ENCODE measurements around the gene EFNA5.
A peak's percentile ranks its signal among the peaks of the same experiment; 100 is the strongest.

Gene EFNA5

GRCh38 chr5:107533910-107534876 lies 136.5 kb downstream of the EFNA5 start:
- ChIA-PET CTCF (interaction anchor here (0.7 to 1.4 kb wide), 3 partner anchors 36 to 38 kb away, joined by 3 to 5 read pairs (median 3); no protein-coding TSS in a partner anchor), POLR2A (interaction anchor here (0.6 to 2.1 kb wide), 3 partner anchors 8 to 150 kb away, joined by 5 to 13 read pairs (median 9); partner anchors contain the start of gene EFNA5)
- Histone ChIP-seq H3K4me3 (ENCODE audit: low read depth, low read length) (no peak overlapping the region), H3K27ac (ENCODE audit: extremely low read depth, low read depth, low read length) (peak overlapping the region; percentile 39; the same call in 1 of the 2 replicates), H3K4me1 (ENCODE audit: control insufficient read depth, insufficient read depth, low read length) (peaks cover 41% of the 10 kb centered on the region), H3K9me3 (ENCODE audit: control insufficient read depth, insufficient read depth, low read depth, low read length) (no peaks in the 10 kb centered on the region), H3K36me3 (ENCODE audit: control insufficient read depth in 2 of 2, insufficient read depth in 1 of 2, low read length in 2 of 2) (no peaks in the 10 kb centered on the region)
- TF ChIP-seq ZNF600 (tag by site-specific recombination; IDR thresholded peaks at IDR 0.05) = no peak
- no peak for TF ChIP-seq ZNF677 (tag by site-specific recombination; IDR thresholded peaks at IDR 0.05)
- TF ChIP-seq ZNF654 (tag by site-specific recombination; IDR thresholded peaks at IDR 0.05; ENCODE audit: low read depth) = no peak
- TF ChIP-seq ZNF214 (tag by site-specific recombination; IDR thresholded peaks at IDR 0.05; ENCODE audit: borderline replicate concordance) = no peak
- peak; percentile 81 for TF ChIP-seq ZNF19 (tag by site-specific recombination; IDR thresholded peaks at IDR 0.05; ENCODE audit: low read depth)
- TF ChIP-seq HOXD13 (CRISPR knock-in tag; IDR thresholded peaks at IDR 0.05; ENCODE audit: borderline replicate concordance) = peak; percentile 79; the same call in 1 of the 2 replicates
- no peak for TF ChIP-seq ZNF514 (tag by site-specific recombination; IDR thresholded peaks at IDR 0.05)
- TF ChIP-seq OVOL3 (tag by site-specific recombination; IDR thresholded peaks at IDR 0.05) = peak; percentile 93
- no peak for TF ChIP-seq MEIS1 (CRISPR knock-in tag; IDR thresholded peaks at IDR 0.05; ENCODE audit: borderline replicate concordance)
- peak; percentile 85 for TF ChIP-seq ZNF561 (tag by site-specific recombination; IDR thresholded peaks at IDR 0.05; ENCODE audit: borderline replicate concordance)
- no peak for TF ChIP-seq ZNF521 (tag by site-specific recombination; IDR thresholded peaks at IDR 0.05)
- TF ChIP-seq ZNF174 (tag by site-specific recombination; IDR thresholded peaks at IDR 0.05) = no peak
- no peak for TF ChIP-seq ZNF585B (tag by site-specific recombination; IDR thresholded peaks at IDR 0.05)
- TF ChIP-seq BCL11A (tag by site-specific recombination; IDR thresholded peaks at IDR 0.05; ENCODE audit: low read depth) = peak; percentile 62; the same call in 1 of the 2 replicates
- TF ChIP-seq ZNF146 (tag by site-specific recombination; IDR thresholded peaks at IDR 0.05) = 0 out of 2 replicates have a peak, but pooled peaks have one; percentile 5
- TF ChIP-seq ZNF501 (tag by site-specific recombination; IDR thresholded peaks at IDR 0.05) = 0 out of 2 replicates have a peak, but pooled peaks have one; percentile 41
- TF ChIP-seq ZNF580 (tag by site-specific recombination; IDR thresholded peaks at IDR 0.05) = peak; percentile 94
- peak; percentile 82; the same call in 1 of the 2 replicates for TF ChIP-seq TRIM28 (IDR thresholded peaks at IDR 0.05; ENCODE audit: borderline replicate concordance, low read length)
- TF ChIP-seq ZNF610 (tag by site-specific recombination; IDR thresholded peaks at IDR 0.05; ENCODE audit: borderline replicate concordance) = 0 out of 2 replicates have a peak, but pooled peaks have one; percentile 59
- TF ChIP-seq ZNF837 (tag by site-specific recombination; IDR thresholded peaks at IDR 0.05) = no peak
- TF ChIP-seq ZNF768 (tag by site-specific recombination; IDR thresholded peaks at IDR 0.05) = no peak
- TF ChIP-seq ZNF555 (tag by site-specific recombination; conservative IDR thresholded peaks at IDR 0.05) = peak; percentile 27; the same call in 1 of the 2 replicates
- no peak for TF ChIP-seq ELK4 (IDR thresholded peaks at IDR 0.05; ENCODE audit: borderline replicate concordance, low read depth, low read length)
- peak; percentile 42 for TF ChIP-seq ZNF398 (tag by site-specific recombination; IDR thresholded peaks at IDR 0.05)
- no peak for TF ChIP-seq ZNF350 (tag by site-specific recombination; IDR thresholded peaks at IDR 0.05)
- TF ChIP-seq KLF9 (tag by site-specific recombination; IDR thresholded peaks at IDR 0.05; ENCODE audit: low read depth) = no peak
- peak; percentile 34; the same call in 1 of the 2 replicates for TF ChIP-seq PATZ1 (tag by site-specific recombination; IDR thresholded peaks at IDR 0.05)
- peak; percentile 84 for TF ChIP-seq ZBTB44 (tag by site-specific recombination; IDR thresholded peaks at IDR 0.05)
- TF ChIP-seq ZEB2 (tag by site-specific recombination; IDR thresholded peaks at IDR 0.05) = peak; percentile 82

Data from HEK293 (cell line).